COLO668 (cell line): ENCODE measurements around the gene TMEM53.
A peak's percentile ranks its signal among the peaks of the same experiment; 100 is the strongest.
"Not testable (repeated sequence)": the region's sequence is repeated elsewhere in the genome, so short reads cannot be mapped to it uniquely, and the experiment has no call there.

Experiments
- DNase-seq: peaks from one replicate; lab custom pipeline; 2025; ENCODE audit not compliant: unreplicated experiment; lab: John Stamatoyannopoulos, UW

The TMEM53 gene

DNA sequence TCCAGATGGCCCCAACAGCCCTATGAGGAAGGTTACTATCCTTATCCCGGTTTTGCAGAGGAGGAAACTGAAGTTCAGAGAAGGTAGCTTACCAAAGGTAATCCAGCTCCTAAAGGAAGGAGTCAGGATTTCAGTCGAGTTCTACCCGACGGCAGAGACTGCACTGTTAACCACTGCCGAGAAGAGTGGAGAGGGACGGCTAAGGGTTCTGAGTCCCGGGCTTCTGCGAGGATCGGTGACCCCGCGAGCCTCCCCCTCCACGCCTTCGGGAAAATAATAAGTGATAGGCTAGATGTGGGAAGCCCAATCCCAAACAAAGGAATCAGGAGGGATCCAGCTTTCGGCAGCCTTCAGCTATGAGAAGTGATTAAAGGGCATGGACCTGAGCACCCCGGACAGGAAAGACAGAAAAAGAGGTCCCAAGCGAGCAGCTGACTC is 587 bp downstream of the TMEM53 start:
- DNase-seq: no peak

DNA sequence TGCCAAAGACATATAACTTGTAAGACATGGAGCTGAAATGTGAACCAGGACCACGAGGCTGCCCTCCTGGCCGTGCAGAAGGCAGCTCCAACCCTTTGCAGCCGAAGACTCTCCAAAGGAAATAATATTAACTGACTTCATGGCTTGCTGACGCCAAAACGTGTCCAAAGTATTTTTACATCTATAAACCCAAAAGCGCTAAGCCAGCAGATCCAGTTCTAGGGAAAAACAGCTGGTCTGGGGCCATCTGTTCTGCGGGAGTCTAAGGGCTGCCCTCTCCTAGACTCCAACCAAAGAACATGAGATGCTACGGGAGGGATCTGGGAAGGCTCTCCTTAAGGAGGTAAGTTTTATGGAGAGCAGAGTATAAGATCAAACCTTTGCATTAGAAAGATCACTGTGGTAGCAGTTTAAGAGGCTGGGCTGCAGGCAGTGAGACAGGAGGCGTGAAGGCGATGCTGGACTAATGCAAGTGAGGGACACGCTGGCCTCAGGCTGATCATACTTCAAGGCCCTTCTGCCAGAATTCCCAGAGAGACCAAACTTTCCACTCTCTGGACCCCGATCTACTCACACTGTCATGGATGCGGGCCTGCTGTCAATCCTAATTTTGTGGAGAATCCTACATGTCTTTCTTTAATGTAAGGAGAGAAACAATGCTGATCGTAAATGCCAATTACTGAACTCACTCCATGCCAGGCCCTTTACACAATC is 1.2 kb downstream of the TMEM53 start:
- DNase-seq: no peak

DNA sequence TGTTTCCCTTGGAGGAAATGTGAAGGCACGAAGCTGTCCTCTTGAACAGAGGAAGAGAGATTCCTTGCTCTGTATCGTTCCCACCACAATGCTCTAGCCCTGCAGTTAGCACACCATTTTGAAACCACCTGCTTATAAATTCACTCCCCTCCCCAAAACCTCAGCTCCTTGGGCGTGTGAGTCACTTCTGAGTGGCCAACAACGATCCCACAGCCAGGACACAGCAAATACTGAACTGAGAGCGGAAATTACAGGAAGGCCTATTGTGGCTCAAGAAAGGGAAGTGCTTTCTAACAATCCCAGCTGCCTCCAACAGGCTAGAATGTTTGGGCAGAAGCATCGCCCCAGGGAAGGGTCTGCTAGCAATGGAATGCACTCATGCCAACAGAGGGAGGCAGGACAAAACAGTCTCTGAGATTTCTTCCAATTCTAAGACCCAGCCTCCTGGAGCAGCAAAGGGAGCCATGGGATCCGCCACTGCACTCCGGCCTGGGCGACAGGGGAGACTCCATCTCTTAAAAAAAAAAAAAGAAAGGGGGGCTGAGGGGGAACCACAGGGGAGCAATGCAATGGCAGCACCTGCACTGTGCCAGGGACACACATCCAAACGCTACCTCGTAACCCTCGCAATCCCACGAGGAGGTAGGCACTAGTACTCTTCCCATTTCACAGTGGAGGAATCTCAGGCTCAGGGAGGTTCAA is 1.9 kb downstream of the TMEM53 start:
- peak; percentile 67 for DNase-seq

DNA sequence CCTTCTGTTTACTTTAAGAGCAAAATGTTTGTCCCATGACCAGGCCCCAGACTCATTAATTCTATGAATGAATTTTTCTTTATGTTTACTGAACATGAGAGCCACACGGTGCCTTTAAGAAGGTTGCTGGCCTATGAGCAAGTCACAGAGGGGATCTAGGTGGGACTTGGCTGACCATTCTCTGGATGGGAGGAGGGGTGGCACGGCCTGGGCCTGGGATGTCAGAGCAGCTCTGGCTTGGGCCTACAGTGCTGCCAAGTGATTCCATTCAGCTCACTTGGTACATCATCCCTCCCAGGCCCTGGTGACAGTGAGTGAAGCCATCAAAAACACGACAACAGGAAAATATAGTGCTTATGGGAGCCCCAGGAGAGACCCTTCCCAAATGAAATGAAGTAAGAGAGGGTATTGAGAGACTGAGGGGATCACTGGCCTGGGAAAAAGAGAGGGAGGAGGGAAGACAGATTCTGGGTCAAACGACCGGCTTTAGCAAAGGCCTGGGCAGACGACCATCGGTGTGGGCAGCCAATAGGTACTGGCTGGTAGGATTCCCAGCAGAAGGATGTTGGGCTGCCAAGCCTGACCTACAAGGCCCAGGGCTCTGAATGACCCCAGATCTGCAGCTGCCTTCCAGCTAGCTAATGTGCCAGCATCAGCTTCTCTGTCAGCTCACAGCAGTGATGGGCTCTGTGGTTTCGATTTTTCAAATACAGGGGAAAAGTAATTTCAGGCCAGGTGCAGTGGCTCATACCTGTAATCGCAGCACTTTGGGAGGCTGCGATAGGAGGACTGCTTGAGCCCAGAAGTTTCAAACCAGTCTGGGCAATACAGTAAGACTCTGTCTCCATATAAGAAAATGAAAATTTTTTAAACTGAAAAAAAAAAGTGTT is 3.3 kb downstream of the TMEM53 start:
- DNase-seq: no peak

DNA sequence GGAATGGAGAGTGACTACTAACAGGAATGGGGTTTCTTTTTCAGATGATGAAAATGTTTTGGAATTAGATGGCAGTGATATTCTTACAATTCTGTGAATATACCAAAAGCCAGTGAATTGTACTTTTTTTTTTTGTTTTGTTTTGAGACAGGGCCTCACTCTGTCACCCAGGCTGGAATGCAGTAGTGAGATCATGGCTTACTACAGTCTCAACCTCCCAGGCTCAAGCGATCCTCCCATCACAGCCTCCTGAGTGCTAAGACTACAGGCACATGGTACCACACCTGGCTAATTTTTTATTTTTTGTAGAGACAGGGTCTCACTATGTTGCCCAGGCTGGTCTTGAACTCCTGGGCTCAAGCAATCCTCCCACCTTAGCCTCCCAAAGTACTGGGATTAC is 7.6 kb downstream of the TMEM53 start:
- not testable (repeated sequence) for DNase-seq

DNA sequence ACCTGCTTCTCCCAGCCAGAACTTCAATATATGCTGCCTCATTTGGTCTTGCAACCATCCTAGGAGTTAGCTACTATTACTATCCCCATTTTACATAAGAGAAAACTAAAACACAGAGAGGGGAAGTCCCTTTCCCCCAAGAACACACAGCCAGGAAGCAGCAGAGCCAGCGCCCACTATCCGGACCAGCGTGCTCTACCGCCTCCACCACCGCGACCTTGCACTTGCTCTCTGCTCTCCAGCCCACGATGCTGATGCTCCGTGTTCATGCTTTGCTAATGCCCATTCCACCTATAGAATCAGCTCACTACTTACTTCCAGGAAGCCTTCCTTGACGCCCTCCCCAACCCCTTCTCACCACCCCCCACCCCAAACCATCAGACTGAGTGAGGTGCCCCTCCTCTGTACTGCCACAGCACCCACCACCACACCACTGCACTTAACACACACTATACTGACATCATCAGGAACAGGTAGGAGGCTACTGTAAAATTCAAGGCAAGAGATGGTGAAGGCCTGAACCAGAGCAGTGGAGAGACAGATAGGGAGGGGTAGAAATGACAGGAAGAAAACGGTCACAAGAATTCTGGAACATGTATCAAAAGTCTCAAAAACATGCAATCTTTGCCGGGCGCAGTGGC is 9.4 kb downstream of the TMEM53 start:
- no peak for DNase-seq

DNA sequence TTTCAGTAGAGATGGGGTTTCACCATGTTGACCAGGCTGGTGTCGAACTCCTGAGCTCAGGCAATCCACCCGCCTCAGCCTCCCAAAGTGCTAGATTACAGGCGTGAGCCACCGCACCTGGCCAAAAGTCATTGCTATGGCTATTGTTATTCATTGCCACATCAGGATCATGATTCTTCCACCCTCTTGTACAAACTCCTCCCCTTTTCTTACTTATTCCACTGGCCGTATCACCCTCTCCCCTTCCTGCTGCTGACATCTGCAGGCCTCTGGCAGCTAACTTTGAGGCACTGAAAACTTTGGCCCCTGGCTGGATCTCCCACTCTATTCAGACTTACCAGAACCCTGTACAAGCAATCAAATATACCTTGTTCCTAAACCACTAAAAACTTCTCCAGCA is 10.9 kb downstream of the TMEM53 start:
- DNase-seq: no peak

DNA sequence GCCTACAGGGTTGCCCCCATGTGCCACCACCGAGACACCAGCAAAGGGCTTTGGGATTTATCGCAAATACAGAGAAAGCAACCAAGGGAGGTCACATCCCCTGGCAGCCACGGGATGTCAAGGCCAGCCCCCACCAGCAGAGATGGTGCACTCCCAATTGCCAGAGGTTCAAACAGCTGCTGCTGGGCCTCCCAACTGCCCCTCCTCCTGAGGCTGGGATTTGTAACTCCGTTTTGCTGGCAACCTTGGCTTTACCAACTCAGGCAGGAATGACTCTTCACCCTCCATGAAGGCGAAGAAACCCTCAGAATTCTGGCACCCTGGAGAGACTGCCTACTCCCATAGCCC is 11.6 kb downstream of the TMEM53 start:
- no peak for DNase-seq

DNA sequence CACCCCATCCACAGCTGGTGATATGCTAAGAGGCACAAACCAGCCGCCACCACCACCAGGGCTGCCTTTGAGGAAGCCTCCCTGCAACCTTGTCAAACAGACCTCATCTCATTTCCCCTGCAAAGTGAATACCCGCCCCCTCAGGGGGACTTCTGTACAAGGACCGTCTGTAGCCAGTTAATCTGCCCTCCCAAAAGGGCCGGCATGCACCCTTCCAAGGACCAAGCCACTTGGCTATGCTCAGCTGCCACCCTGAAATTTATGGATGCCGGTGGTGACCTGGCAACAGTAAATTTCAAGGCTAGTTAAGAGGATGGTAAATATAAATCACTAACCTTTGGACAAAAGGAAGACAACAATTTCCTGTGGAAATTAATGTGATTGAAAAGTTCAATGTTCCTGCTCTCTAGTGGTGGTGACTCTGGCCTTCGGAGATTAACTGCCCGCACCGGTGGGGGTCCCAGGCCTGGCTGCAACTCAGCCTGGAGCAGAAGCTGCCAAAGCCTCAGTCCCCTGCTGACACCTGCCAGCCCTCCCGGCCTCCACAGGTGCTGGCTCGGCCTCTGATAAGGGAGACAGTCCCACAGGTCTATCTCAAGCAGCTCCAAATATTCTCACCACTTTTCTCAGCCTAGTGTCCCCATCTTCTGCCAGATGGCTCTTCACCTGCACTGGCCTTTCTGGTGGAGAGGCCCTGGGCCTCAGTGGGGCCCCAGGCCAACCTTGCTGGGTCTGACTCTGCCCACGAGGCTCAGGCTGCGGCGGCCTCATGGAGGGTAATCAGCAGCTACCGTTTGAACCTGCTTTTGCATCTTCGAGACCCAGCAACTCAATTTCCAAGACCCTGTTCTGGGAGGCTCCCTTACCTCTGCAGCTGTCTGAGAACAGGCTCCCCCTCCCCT is 12.2 kb downstream of the TMEM53 start:
- peak; percentile 79 for DNase-seq

DNA sequence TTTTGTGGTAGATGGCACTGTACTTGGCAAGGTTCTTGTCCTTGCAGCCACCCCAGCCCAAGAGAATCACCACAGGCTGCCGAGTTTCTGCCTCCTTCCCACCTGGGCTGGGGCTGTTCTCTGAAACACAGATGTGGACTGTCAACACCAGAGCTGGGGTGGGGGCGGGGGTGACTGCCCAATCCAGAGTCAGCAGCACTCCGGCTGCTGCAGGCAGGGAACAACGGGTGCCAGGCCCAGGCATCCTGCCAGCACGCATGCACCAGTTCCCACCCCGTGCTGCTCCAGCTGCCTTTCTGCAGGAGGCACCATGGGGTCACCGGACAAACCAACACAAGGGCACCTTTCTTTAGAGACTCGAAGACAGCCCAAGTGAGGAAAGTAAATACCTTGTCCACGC is 14.1 kb downstream of the TMEM53 start:
- peak; percentile 84 for DNase-seq

DNA sequence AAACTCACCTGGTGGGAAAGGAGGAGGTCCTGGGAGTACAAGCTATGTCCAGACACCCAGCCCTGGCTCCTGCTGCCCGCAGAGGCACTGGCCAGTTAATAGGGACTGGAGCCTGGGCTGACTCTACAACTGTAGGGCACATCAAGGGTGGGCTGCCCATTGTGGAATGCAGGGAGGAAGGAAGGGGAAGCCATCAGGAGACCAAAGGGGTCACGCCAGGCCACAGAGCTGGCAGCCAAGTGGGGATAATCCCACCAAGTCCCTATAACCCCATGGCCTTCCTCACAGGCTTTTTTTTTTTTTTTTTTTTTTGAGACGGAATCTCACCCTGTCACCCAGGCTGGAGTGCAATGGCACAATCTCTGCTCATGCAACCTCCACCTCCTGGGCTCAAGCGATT is 14.7 kb downstream of the TMEM53 start:
- DNase-seq: no peak

DNA sequence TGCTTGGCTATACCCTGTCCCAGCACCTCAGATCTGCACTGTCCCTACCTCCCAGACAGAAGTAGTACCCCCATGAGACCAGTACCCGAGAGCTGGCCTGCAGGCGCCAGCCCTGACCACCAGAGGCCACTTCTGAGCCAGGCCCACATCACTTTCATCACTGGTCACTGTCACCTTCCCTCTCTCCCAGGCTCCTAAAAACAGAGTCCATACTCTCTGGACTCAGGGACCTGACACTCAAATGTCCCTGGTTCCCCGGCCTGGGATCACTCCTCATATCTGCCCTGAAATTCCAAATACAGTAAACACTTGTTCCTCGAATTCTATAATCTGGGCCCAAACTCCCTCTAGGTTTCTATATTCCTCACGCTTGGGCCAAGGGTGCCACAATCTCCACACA is 18.7 kb downstream of the TMEM53 start:
- peak; percentile 58 for DNase-seq

DNA sequence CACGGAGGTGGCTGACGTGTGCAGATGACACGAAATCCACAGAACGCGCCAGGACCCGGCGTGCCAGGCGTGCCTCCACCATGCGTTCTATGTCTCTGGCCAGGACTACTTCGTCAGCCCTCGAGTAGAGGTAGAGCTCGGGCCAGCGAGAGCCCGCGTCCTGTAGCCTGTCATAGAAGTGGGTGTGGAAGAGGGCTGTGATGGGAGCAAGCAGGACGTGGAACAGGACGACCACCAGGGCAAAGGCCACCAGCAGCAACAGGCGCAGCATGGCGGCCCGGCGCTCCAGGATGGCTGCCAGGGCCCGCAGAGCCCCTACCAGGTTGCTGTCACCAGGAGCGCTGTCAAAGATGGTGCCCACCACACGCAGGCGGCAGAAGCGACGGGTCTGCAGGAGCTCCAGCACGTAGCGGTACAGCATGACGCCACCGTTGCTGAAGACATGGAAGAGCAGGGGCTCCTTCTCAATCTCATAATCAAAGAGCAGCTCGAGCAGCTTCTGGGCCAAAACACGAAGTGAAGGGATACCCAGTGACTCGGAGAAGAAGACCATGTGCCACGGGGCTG is 19.6 kb downstream of the TMEM53 start:
- no peak for DNase-seq

DNA sequence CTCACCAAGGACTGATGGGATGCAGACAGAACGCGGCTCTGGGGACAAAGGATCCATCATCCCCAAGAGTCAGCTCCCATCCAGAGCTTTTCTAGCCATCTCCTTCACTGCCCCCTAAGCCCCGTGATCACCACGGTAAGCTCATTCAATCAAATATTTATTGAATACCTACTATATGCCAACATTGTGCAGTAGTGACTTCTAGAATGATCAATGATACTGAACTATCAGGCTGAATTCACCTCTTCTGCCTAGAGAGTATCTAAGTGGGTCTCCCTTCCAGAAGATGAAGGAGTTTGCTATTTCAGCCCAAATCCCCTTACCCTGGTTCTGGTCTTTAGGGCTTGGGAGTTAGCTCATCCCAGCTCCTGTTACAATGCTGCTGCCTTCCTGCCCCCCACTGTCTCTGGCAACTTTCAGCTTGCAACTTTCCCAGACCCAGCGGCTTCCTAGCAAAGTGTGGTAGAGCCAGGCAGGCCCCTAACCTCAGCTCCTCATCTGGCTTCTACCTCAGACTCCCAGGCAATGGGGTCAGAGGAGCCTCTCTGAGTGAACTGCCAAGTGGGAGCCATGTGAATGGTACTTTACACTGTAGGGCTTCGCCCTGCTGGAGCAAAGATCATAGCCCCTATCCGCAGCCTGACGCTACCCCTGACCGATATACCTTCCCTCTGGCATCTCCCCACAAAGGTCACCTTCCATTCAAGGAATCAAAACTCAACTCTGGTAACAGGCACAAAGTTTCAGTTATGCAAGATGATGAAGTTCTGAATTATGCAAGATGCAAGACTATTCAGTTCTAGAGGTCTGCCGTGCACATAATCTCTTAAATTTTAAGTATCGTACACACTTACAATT is 20.9 kb downstream of the TMEM53 start:
- no peak for DNase-seq

DNA sequence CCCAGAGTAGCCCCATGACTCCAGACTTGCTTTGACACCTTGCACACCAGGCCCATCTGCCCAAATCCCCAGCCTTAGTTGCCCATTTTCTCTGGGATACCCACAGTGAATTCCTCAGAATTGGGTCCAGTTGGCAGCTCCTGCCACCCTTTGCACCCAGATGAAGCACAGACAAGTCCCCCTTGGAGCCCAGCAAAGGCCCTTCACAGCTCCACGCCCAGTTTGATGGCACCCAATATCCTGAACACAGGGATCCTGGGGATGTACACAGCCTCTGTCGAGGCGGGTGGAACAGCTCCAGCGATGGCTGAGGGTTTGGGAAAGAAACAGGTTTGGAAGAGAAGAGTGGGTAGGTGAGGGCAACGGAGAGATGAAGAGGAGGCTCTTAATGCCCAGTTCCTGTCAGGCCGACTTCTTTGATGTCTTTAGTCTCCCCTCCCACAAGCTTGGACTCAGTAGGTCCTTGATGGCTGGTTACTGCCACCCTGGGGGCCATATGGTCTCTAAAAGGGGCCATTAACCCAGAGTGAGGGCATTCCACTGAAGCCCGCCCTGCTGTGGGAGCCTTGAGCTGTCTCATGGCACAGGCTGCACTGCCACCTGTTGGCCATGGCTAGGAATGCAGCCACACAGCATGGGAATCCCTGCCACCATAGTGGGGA is 21.7 kb downstream of the TMEM53 start:
- DNase-seq: peak; percentile 90

DNA sequence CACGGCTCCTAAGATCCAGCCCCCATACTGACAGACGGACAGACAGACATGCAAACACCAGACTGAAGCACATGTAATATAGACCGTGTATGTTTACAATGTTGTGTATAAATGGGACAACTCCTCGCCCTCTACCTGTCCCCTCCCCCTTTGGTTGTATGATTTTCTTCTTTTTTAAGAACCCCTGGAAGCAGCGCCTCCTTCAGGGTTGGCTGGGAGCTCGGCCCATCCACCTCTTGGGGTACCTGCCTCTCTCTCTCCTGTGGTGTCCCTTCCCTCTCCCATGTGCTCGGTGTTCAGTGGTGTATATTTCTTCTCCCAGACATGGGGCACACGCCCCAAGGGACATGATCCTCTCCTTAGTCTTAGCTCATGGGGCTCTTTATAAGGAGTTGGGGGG is 23.2 kb downstream of the TMEM53 start:
- no peak for DNase-seq

DNA sequence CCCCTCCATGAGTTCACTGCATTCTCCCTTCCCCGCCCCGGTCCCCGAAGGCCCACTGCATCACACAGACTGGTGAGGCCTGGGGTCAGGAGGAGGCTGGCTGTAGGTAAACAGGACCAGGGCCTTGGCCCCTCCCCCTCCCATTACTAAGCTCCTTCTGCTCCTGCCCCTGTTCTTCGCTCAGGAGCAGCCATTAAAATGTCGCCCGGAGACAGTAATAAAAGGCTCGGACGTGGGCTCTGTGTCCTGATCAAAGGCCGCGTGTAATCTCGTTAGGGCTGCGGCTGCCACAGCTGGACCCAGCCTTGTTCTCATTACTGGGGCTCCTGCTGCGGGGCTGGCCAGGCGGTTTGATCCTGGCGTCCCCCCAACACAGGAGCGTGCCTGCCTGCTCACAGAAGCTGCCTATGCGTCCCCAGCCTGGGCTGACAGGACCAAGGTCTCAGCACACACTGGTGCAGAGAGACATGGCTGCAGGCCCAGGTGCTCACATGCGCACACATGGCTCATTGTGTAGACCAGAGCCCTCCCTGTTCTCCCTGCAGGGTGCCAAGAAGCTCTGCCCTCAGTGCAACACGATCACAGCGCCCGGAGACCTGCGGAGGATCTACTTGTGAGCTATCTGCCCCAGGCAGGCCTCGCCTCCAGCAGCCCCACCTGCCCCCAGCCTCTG is 24.0 kb downstream of the TMEM53 start:
- DNase-seq: peak; percentile 37

DNA sequence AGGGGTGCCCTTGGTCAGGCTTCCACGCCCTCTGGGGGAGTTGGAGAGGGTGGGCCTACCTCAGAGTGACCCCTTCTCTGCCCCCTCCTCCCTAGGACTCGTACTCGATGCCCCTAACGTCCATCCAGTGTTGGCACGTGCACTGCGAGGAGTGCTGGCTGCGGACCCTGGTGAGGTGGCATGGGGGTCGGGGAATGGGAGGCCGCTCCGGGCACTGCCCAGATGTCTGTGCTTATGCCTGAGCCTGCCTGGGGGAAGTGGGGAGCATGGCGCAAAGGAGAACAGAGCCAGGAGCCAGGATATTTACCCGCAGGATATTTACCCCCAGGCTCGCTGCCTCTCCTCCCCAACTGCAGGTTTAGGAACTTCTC is 24.5 kb downstream of the TMEM53 start:
- no peak for DNase-seq
